ENCODE measurements around the gene CECR2. TPM values are rescaled to one million over a fixed set of nuclear protein-coding genes. Genes with fewer than 3 reads are reported as not detected.
A peak's percentile ranks its signal among the peaks of the same experiment; 100 is the strongest.

The CECR2 gene
- total RNA-seq, 6 experiments from 2014 or later: not detected

- H3K36me3 Mint-ChIP-seq (ENCODE audit: low read depth): peaks cover 29% of the 10 kb centered on the region
- H3K4me3 Mint-ChIP-seq: no peak overlapping the region
- no peak for DNase-seq
- TF ChIP-seq CTCF (IDR thresholded peaks at IDR 0.05): no peak
- H3K4me1 Mint-ChIP-seq (ENCODE audit: low read depth): no peaks in the 10 kb centered on the region
- no peak overlapping the region for H3K27ac Mint-ChIP-seq
- 0 out of 2 replicates have a peak, but pooled peaks cover 2% of the 10 kb centered on the region for H3K27me3 Mint-ChIP-seq (ENCODE audit: insufficient read depth)
- no peaks in the 10 kb centered on the region for H3K9me3 Mint-ChIP-seq
Observed at GRCh38 chr22:17592201-17592600, 222.9 kb downstream of the CECR2 start.

GRCh38 chr22:17596226-17596625, 227.0 kb downstream of the CECR2 start:
- H3K27ac Mint-ChIP-seq: peak overlapping the region; percentile 76; the same call in 1 of the 2 replicates
- peaks cover 7% of the 10 kb centered on the region; the same call in 1 of the 2 replicates for H3K4me1 Mint-ChIP-seq (ENCODE audit: low read depth)
- no peaks in the 10 kb centered on the region for H3K9me3 Mint-ChIP-seq
- H3K36me3 Mint-ChIP-seq (ENCODE audit: low read depth): peaks cover 37% of the 10 kb centered on the region
- no peak overlapping the region for H3K4me3 Mint-ChIP-seq
- H3K27me3 Mint-ChIP-seq (ENCODE audit: insufficient read depth): 0 out of 2 replicates have a peak, but pooled peaks cover 2% of the 10 kb centered on the region
- DNase-seq: no peak
- TF ChIP-seq CTCF (IDR thresholded peaks at IDR 0.05): no peak

- Mint-ChIP-seq H3K36me3 (ENCODE audit: low read depth) (peaks cover 30% of the 10 kb centered on the region), H3K27me3 (ENCODE audit: insufficient read depth) (0 out of 2 replicates have a peak, but pooled peaks cover 2% of the 10 kb centered on the region), H3K4me3 (no peak overlapping the region), H3K27ac (peak overlapping the region; percentile 76), H3K4me1 (ENCODE audit: low read depth) (peaks cover 9% of the 10 kb centered on the region; the same call in 1 of the 2 replicates), H3K9me3 (no peaks in the 10 kb centered on the region)
- no peak for TF ChIP-seq CTCF (IDR thresholded peaks at IDR 0.05)
- DNase-seq: peak; percentile 49
Observed at GRCh38 chr22:17597217-17597616, 228.0 kb downstream of the CECR2 start.

- Mint-ChIP-seq H3K27me3 (ENCODE audit: insufficient read depth) (0 out of 2 replicates have a peak, but pooled peaks cover 2% of the 10 kb centered on the region), H3K4me1 (ENCODE audit: low read depth) (peaks cover 9% of the 10 kb centered on the region; the same call in 1 of the 2 replicates), H3K4me3 (no peak overlapping the region), H3K36me3 (ENCODE audit: low read depth) (peaks cover 30% of the 10 kb centered on the region), H3K9me3 (no peaks in the 10 kb centered on the region), H3K27ac (peak overlapping the region; percentile 15; the same call in 1 of the 2 replicates)
- TF ChIP-seq CTCF (IDR thresholded peaks at IDR 0.05): no peak
- DNase-seq: no peak
Observed at GRCh38 chr22:17598318-17598717, 229.1 kb downstream of the CECR2 start.

GRCh38 chr22:17601031-17601430, 231.8 kb downstream of the CECR2 start:
- no peak for DNase-seq
- Mint-ChIP-seq H3K27ac (peak overlapping the region; percentile 56; the same call in 1 of the 2 replicates), H3K4me3 (no peak overlapping the region), H3K27me3 (ENCODE audit: insufficient read depth) (no peaks in the 10 kb centered on the region), H3K9me3 (no peaks in the 10 kb centered on the region), H3K4me1 (ENCODE audit: low read depth) (peaks cover 9% of the 10 kb centered on the region; the same call in 1 of the 2 replicates), H3K36me3 (ENCODE audit: low read depth) (peaks cover 24% of the 10 kb centered on the region)
- TF ChIP-seq CTCF (IDR thresholded peaks at IDR 0.05): no peak
